Middle frontal gyrus (tissue), 1 donor: Measurements from ENCODE around the gene CHID1.

Experiments
- DNase-seq: peaks from one replicate; pipeline ENCODE4 v3.0.0-alpha.2; 2015; ENCODE audit warnings: low spot score; ENCODE audit errors: extremely low spot score

The CHID1 gene

GRCh38 chr11:865462-866430 is 44.9 kb downstream of the CHID1 start:
- no peak for DNase-seq

GRCh38 chr11:864898-865297 is 45.7 kb downstream of the CHID1 start:
- no peak for DNase-seq

GRCh38 chr11:863910-864827 is 46.4 kb downstream of the CHID1 start:
- no peak for DNase-seq

GRCh38 chr11:863023-863909 is 47.3 kb downstream of the CHID1 start:
- no peak for DNase-seq

- DNase-seq, result no peak
These were observed 48.0 kb downstream of the CHID1 start for GRCh38 chr11:862696-863022.

- DNase-seq, result no peak
These were observed 48.4 kb downstream of the CHID1 start for GRCh38 chr11:862081-862661.

GRCh38 chr11:861105-861479 is 49.5 kb downstream of the CHID1 start:
- DNase-seq, result no peak

- no peak for DNase-seq
These were observed 50.1 kb downstream of the CHID1 start for GRCh38 chr11:860234-861104.

- DNase-seq, result peak; percentile 82
These were observed 51.0 kb downstream of the CHID1 start for GRCh38 chr11:859394-860131.

GRCh38 chr11:858762-859339 is 51.8 kb downstream of the CHID1 start:
- no peak for DNase-seq

- DNase-seq, result no peak
These were observed 52.4 kb downstream of the CHID1 start for GRCh38 chr11:858053-858761.

- no peak for DNase-seq
These were observed 54.2 kb downstream of the CHID1 start for GRCh38 chr11:856397-856796.

GRCh38 chr11:855796-856195 is 54.8 kb downstream of the CHID1 start:
- no peak for DNase-seq

GRCh38 chr11:855330-855674 is 55.3 kb downstream of the CHID1 start:
- no peak for DNase-seq

GRCh38 chr11:854601-855329 is 55.8 kb downstream of the CHID1 start:
- no peak for DNase-seq

- DNase-seq, result no peak
These were observed 56.7 kb downstream of the CHID1 start for GRCh38 chr11:853682-854448.

GRCh38 chr11:852762-853161 is 57.8 kb downstream of the CHID1 start:
- no peak for DNase-seq
